ENCODE measurements around the gene CDK11A.
"Not testable (repeated sequence)": the region's sequence is repeated elsewhere in the genome, so short reads cannot be mapped to it uniquely, and the experiment has no call there.

GRCh38 chr1:1699061-1699460, 25.1 kb downstream of the CDK11A start:
- TF ChIP-seq CTCF, POLR2A (IDR thresholded peaks at IDR 0.05): not testable (repeated sequence)

Data from tibial nerve (tissue), 3 donors.